IPS DF 4.7 (cell line): ENCODE results near the gene FCRLB.
"Not testable (repeated sequence)": the region's sequence is repeated elsewhere in the genome, so short reads cannot be mapped to it uniquely, and the experiment has no call there.

Source experiments
- DNase-seq: peaks from one replicate; pipeline ENCODE4 v3.0.0-alpha.2; 2013; ENCODE audit warnings: low spot score; ENCODE audit errors: extremely low read depth

Gene FCRLB

DNA sequence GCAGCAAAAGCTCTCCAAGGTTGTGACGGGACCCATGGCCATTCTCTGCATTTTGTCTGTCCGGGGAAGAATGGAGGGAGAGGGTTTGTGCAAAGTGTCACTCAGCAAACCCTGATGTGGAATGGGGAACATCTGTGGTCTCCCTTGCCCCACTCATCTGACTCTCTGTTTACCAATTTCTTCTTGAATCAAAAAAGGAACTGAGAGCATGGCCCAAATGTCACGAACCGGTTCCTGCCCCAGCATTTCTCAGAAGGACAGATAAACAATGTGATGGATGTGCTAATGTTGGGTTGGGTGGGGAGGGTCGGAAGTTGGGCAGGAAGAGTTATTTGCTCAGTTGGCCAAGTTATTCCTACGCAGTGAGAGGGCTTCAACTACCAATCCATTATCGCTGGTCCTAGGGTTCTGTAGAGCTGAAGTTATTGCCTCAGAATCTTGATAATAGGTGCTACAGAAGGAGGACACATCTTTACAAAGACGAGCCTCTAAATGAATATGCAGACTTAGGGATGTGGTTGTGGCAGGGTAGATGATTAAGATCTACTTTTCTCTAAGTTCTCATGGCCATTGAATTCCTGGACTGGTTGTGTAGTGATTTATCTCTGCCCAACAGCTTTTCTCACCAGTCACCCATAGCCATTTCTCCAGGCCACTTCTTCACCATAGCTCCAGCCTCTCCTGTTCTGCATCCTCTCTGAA is 18.7 kb downstream of the FCRLB start:
- DNase-seq: no peak

- DNase-seq: no peak
Measured at GRCh38 chr1:161740921-161741320, 19.6 kb downstream of the FCRLB start.

DNA sequence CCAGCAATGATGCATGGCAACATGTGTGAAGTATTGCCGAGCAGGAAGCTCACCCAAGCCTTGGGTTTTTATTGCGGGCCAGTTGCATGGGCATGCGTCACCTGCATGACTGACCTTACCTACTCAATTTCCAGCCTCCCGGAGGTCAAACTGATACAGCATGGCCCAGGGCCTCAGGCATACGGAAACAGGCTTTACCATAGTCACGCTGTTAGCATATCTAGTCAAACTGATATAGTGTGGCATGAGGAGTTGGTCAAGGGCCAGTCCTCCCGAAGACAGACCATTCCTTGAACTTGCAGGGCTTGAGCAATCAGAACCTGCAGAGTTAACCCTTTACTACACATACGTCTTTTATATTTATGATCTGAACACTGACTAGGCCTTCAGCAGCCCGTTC is 21.9 kb downstream of the FCRLB start:
- no peak for DNase-seq

DNA sequence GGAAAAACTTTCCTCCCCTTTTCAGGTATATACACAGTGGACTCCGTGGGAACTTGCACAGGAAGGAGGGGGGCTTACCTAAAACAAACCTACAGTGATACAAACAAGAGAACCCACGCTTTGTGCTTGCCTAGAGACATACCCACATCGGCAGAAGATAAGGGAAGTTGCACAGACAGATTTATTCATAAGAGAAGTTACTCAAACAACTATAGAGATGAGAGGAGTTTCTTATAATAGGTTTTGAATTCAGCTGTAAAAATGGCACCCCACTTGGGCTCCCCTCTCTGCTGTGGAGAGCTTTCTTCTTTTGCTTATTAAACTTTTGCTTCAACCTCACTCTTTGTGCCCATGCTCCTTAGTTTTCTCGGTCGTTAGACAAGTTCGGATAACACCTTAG is 26.5 kb downstream of the FCRLB start:
- no peak for DNase-seq

GRCh38 chr1:161749509-161750407 is 28.4 kb downstream of the FCRLB start, which contains the start of gene DUSP12:
DUSP12 (plus strand) TSS chr1:161749786; CDS start chr1:161749802, 16 bp downstream.
- DNase-seq: no peak

DNA sequence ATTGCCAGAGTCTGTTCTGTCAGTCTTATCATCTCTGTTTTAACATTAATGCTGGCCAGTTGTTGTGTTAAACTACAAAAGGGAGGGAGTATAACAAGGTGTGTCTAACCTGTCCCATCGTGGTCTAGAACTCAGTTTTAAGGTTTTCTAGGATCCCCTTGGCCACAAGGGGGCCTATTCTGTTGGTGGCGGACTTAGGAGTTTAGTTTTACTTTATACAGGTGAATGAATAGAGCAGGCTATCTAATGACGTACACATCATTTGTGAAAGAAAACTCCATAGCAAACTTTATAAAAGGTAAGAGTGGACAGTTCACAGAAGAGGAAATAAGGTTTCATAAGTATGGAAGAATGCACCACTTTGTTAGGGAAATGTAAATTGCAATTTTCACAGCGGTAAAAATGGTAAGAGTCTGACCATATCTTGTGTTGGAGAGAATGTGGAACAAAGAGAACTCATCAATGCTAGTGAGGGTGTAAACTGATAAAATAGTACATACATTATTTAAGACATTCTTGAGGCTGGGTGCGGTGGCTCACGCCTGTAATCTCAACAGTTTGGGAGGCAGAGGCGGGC is 42.3 kb downstream of the FCRLB start:
- DNase-seq: no peak

DNA sequence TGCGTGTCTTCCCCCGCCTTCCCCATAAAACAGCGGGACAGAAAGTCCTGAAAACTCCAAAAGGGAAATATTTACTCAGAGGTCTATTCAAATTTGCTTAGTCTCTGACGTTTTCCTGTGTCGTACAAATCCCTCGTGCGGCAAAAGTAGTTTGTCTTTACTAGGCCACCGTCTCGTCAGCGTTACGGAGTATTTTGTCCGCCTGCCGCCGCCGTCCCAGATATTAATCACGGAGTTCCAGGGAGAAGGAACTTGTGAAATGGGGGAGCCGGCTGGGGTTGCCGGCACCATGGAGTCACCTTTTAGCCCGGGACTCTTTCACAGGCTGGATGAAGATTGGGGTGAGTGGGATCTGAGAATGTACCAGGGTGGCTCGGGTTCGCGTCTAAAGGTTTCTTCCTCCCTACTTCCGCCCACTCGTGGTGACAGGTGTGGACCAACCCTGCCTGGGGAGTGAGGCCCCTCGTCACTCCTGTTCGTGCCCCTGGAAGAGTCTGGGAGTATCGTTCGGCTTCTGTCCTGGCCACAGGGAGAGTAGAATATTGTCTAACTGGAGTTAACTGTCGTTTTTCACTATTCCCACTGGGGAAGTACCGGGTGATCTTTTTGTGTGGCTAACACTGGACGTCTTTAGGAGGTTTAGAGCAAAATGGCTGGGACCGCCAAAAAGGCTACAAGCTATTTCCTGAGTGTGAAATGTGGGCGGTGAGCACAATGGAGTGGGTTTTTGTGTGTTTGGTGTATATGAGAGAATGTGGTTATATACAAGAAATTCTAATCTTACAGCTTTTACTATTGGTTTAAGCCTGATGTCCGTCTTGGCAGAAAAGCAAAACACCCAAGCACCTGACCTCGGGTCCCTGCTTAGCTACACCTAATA is 45.0 kb downstream of the FCRLB start, which contains the start of gene ATF6:
Gene ATF6 (plus strand): TSS at position 219 of the 880 bp plus-strand sequence. CDS start 41 bp downstream, at position 260.
- no peak for DNase-seq

- DNase-seq: no peak
Measured at GRCh38 chr1:161768461-161768860, 47.1 kb downstream of the FCRLB start.

GRCh38 chr1:161768986-161769672 is 47.8 kb downstream of the FCRLB start:
- DNase-seq: no peak

GRCh38 chr1:161769673-161770045 is 48.3 kb downstream of the FCRLB start:
- not testable (repeated sequence) for DNase-seq

GRCh38 chr1:161770250-161770649 is 48.9 kb downstream of the FCRLB start:
- DNase-seq: no peak

DNA sequence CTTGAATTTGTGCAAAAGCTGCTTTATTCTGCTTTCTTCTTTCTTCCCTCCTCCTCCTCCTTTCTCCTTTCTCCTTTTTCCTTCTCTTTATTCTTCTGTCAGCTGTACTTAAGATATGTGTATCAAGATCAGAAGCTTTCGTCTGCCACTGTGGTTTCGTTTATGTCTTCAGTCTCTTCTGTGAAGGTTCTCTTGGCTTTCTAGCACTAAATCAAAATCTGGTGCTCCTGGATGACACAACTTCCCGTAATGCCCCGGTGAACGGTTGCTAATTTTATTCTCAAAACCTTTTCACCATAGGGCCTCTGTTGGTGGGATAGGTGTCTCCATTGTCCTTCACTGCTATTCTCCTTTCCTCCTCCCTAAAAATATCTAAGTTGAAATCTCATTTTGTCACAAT is 49.8 kb downstream of the FCRLB start:
- no peak for DNase-seq

- DNase-seq: no peak
Measured at GRCh38 chr1:161771973-161772372, 50.6 kb downstream of the FCRLB start.

GRCh38 chr1:161772397-161772796 is 51.1 kb downstream of the FCRLB start:
- DNase-seq: no peak

DNA sequence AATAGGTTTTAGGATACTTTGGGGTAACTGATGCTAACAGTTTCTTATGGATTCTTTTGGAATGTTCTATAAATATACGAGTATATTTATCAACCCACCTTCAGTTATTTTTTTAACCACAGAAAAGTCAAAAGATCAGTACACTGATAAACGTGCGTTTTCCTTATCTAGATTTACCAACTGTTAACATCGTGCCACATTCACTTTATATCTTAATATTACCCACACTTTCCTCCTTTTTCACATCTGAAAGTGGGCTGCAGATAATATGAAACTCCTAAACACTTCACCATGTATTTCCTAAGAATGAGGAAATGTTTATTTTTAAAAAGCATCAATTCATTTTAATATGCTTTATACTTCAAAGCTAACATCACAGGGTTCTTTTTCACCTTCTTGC is 52.4 kb downstream of the FCRLB start:
- no peak for DNase-seq

DNA sequence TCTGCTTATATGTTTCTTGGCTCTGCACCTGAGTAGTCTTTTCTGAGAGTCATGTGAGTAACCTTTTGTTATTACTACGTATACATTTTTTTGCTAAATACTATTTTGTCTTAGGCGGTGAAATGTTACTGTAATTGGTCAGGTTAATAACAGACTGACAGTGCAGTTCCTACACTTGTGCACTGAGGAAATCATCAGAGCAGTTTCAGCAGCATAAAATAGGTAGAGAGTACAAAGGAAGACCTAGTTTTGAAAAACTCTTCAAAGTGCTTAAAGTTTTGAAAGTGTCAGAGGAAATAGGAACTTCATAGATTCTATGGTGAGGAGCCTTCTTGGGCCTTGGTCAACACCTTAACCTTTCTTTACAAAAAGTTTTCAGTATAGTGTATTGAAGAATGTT is 55.9 kb downstream of the FCRLB start:
- no peak for DNase-seq
